ACHN (cell line): ENCODE results near the gene FTO.
A peak's percentile ranks its signal among the peaks of the same experiment; 100 is the strongest.

ENCODE experiments used
- DNase-seq: peaks from one replicate; pipeline ENCODE4 v3.0.0-alpha.2; 2015
- in situ Hi-C: cut with HindIII; loops from 2 replicates; pipeline ENCODE4 v1.10.0; 2017; ENCODE audit warnings: low sequenced_read_pairs, low pct_ligation_motif_present, low pct_unique_long_range_greater_than_20kb

FTO gene

DNA sequence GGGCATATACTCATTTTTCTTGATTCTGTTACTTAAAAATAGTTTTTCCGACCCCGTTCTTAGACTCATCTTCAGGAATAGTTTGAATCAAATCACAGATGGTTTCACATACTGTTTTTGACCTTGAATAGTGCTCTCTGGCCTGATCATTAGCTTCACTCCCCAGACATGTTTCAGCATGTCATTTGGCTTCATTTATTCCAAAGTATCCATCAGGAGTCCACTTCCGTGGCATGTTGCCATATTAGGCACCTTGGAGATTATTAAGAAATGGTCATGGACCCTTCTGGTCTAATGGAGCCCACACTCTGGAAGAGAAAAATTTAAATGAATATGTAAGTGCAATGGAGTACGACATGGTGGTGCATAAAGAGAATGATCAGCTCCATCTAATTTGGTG, 222.3 kb downstream of the FTO start:
- DNase-seq: no peak
- in situ Hi-C loops: no loop called here

DNA sequence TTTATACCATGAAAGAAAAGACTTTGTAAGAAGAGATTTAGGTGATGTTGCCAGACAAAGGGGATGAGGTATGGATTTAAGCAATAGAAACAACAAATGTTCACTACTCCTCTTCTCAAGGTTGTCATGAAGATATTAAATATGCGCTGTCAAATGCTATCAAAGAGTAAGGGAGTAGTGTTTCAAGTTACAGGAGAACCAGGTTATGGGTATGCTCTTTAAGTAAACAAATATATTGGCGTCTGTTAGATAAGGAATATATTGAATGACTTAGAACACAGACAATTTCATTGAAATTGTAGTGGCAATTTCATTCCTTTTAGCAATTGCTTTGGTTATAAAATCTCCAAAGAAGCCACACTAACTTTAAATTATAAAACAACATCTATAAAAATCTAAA, 229.0 kb downstream of the FTO start:
- in situ Hi-C loops: no loop called here
- no peak for DNase-seq

GRCh38 chr16:53933407-53933806, 229.5 kb downstream of the FTO start:
- no peak for DNase-seq
- in situ Hi-C loops: no loop called here

DNA sequence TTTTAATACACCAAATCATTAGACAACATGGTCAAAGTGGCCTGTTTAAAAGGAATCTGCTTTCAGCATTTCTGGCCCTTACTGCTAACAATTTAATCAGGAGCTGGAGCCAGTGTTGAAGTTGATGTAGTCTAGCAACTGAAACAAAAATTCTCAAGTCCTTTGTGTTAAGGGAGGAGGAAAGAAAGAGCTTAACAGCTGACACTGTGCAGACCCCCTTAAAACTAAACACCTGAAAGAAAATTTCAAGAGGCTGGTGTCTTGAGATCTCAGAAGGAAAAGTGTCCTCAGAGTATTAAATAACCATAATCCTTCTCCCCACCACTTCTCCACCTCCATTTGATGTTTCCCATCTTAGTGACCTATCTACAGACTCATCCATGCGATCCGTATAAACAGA, 232.1 kb downstream of the FTO start:
- in situ Hi-C loops: no loop called here
- DNase-seq: no peak

DNA sequence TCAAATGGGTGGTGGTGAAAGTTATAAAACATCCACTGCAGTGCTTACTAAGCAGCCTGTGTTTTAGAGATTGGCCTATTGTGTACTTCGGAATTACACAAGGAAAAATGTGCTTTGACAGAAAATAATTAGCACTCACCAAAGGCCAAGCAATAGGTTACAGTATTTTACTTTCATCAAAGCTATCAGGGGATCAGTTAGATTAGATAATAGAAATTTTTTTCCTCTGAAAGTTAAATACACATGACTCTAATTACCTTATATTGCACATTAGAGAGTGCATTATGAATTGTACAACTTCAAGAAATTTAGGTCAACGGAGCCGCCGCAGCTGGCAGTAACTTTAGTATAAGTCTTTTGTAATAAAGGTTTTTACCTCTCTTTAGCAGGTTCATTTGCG, 232.6 kb downstream of the FTO start:
- DNase-seq: no peak
- in situ Hi-C loops: no loop called here

- DNase-seq: no peak
- in situ Hi-C loops: no loop called here
Observed at GRCh38 chr16:53937161-53937880, 233.4 kb downstream of the FTO start.

- in situ Hi-C loops: no loop called here
- no peak for DNase-seq
Observed at GRCh38 chr16:53944025-53944424, 240.1 kb downstream of the FTO start.

DNA sequence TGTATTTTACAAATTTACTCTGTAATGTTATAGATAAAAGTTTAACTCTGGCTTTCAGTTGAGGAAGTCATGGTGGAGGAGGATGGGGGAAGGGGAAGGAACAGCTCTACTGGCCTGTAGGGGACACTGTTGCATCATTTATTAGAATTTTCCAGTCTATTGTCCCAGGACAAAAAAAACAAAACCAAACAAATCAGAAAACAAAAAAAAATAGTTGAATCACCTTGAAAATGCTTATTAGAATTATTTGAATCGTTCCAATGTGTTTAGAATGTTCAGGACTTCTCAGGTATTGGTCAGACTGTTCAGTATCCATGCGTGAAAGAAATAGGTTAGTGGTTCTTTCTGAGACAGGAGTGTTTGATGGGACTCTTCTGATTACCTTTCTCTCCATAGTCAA, 242.0 kb downstream of the FTO start:
- DNase-seq: peak; percentile 66
- in situ Hi-C loops: no loop called here

- in situ Hi-C loops: no loop called here
- no peak for DNase-seq
Observed at GRCh38 chr16:53946746-53947386, 242.9 kb downstream of the FTO start.

DNA sequence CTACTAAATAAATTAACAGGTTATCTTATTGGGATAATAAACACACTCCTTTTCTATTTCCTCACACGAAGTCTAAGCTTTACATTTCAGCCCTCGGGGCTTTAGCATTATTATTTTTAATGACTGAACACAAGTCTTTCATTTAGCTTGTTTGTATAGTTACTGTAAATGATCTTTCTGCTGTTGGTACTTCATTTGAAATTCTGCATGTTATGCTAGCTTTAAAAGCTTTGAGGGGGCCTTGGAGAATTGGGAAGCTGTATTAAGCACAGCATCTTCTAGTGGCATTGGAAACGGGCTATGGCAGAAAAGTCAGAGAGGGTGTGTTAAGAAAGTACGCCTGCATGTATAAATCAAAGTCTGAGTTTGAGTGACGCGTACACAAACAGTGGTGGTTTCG, 243.7 kb downstream of the FTO start:
- DNase-seq: no peak
- in situ Hi-C loops: no loop called here

- no peak for DNase-seq
- in situ Hi-C loops: no loop called here
Observed at GRCh38 chr16:53948326-53948725, 244.4 kb downstream of the FTO start.

GRCh38 chr16:53948734-53949430, 244.9 kb downstream of the FTO start:
- no peak for DNase-seq
- in situ Hi-C loops: no loop called here

DNA sequence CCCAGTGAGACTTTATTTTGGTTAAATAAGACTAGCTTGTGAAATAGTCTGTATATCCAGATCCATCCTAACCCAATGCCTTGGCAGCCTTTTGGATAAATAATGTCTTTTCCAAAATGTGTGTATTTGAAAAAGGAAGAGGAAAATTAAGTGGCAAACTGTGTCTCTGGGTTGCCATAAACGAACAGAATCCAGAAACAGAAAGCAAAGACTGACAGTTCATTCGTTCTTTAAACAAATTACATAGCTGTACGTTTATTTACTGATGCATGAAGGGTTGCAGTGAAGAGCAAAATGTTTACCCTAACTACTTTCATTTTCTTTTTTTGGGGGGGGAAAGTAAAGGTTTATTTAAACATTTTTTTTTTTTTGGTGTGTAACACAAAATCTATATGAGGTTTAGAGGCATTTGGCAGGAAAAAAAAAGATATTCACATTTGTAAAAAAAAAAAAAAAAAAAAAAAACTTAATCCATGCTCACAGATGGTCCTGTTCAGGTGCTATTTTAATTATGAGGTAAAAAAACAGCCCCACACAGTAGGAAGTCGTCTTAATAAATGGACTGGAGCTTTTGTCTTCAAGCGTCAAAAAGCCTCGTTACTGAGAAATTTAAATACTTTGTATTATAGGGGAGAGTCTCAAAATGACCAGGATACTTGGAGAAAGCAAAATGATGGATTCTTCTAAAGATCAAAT, 245.9 kb downstream of the FTO start:
- in situ Hi-C loops: no loop called here
- no peak for DNase-seq

GRCh38 chr16:53950677-53951076, 246.7 kb downstream of the FTO start:
- no peak for DNase-seq
- in situ Hi-C loops: no loop called here

GRCh38 chr16:53952215-53953208, 248.6 kb downstream of the FTO start:
- DNase-seq: peak; percentile 37
- in situ Hi-C loops: no loop called here

- no peak for DNase-seq
- in situ Hi-C loops: no loop called here
Observed at GRCh38 chr16:53953336-53953735, 249.4 kb downstream of the FTO start.

- no peak for DNase-seq
- in situ Hi-C loops: no loop called here
Observed at GRCh38 chr16:53955221-53955875, 251.4 kb downstream of the FTO start.
